ENCODE data around the gene ANO10.
"Not testable (repeated sequence)": the region's sequence is repeated elsewhere in the genome, so short reads cannot be mapped to it uniquely, and the experiment has no call there.

Gene ANO10

DNA sequence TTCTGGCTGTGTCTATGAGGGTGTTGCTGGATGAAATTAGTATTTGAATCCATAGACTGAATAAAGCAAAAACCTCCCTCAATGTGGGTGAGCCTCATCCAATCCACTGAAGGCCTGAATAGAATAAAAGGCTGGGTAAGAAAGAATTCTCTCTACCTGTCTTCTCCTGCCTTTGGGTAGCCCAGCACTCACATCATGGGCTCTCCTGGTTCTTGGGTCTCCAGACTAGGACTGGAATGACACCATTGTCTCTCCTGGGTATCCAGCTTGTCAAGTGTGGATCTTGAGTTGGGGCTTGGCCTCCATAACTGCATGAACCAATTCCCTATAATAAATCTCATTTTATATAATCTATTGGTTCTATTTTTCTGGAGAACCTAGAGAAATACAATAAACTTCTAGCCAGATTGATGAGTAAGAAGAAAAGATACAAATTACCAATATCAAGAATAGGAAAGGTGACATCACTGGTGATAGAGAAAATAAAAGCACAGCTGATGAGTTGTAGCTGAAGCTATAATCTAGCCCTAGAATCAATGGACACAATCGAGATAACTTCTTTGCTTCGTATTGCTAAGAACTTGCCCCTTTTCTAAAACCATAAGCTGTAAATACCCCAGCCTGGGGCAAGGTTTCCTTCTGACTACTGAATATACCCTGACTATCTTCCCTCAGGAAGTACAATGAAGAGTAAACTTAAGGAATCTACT lies 106.4 kb downstream of the ANO10 start:
- no peak for DNase-seq

DNA sequence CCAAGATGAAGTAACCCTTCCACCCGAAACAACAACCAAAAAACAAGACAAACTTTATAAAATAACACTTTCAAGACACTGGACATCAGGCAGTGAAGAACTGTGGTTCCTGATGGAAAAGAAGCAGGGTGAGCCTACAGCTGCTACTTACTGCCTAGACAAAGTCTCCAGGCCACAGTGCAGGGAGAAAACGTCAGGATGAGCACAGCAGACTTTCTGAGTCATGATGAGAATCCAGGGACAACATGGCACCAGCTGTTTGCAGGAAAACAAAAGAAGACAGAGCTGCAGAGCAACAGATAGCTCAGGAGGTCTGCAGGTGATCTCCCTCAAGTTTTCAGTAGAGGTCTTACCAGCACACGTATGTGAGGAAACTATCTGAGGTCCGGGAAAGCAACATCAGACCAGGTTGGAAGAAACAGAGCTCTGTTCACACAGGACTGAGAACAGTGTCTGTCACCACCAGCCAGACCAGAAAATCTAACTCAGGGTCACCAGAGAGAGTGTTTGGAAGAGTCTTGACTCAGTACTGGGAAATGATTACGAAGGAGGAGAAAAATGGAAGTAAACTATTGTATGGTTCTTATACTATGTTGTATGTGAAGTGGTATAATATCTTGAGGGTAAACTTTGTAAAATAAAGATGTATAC lies 108.9 kb downstream of the ANO10 start:
- no peak for DNase-seq

DNA sequence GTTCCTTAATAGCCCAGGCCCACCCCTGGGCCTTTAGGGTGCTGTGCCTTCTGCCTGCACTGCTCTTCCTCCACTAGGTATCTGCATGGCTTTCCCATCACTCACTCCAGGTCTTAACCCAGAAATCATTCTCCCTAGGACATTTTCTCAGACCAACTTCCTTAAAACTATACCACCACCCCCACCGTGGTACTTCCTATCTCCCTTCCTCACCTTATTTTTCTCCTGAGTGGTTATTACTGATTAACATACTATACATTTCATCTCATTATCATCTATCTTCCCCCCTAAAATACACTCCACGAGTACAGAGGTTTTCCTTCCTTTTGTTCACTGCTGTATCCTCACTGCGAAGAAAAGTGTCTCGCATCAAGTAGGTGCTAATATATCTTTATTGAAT lies 115.2 kb downstream of the ANO10 start:
- DNase-seq, result no peak

DNA sequence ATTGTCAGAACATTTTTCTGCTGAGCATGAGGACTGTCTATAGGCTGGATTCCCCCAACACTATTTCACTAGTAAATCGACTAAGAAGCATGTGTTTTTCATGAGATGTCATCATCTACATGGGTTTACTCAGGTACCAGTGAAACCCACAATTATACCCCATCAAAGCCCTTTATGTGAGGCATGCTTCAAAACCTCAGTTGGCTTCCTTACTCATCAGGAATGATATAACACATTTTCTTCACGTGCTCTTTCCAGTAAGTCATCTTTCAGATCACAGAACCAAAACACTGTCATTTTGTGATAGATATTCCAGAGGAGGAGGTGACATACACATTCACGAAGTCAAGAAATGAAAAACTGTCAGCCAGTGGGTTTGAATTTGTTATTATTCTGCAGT lies 116.5 kb downstream of the ANO10 start:
- DNase-seq, result no peak

DNA sequence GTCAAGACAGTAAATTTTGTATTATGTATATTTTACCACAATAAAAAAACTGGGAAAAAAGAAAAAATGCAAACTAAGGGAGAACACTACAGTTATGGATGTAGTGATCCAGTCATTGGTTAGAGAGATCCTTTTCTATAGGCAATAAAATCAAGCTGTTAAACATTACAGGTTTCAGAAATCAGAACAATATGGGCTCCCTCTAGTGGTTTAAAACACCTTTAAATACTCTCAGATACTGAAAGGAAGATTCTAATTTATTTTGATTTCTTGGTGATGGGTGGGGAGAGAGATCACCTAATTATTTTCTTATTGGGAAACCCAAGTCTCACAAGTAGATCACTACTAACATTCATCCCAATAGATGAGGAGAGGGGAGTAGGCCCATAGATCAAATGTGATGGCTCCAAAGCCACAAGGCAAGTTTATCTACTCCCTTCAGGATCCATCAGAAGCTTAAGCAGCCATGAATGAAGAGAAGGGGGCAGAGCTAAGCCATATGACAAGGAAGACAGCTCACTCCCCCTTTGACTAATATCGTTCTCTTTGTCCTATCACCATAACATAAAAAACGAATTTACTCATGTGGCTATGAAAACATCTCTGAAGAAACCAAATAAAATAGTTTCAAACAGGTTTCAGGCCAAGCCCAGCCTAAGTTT lies 118.6 kb downstream of the ANO10 start:
- peak in 1 of 2 donors; percentile 60 for DNase-seq

DNA sequence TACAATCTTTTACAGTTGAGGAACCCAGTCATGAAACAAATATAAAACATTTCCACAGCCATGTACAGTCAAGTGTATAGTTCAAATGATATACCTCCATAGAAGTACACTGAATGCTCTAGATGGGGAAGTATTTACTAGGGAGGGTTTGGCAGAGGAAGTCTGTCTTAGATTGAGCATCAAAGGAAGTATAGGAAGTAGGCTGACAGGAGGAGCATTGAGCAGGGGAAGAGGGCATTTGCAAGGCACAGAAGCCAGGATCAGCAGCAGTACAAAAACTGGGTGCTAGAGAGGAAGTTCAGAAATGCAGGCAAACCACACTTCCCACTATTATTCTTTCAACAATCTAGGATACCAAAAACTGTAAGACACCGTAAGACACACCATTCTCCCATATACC lies 122.6 kb downstream of the ANO10 start:
- peak in 1 of 2 donors; percentile 17 for DNase-seq

DNA sequence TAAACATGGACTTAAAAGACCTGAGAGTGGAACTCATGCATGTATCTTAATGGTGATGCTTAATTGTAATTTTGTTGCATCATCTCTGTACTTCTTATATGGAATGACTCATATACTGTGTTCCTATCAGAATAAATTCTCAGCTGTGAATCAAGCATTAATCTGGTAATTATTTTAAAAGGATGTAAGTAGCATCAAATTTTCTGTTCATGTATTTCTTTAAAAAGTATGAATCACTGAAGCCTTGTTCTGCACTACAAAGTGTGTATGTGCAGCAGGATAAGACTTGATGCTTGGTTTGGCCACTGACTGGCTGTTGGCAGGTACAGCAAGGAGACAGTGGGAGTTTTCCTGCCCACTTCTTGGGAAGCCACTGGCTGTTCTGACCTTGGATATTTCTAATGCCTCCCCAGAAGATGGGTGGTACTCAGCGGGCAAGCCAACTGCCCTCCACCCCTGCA lies 123.9 kb downstream of the ANO10 start:
- DNase-seq, result no peak

DNA sequence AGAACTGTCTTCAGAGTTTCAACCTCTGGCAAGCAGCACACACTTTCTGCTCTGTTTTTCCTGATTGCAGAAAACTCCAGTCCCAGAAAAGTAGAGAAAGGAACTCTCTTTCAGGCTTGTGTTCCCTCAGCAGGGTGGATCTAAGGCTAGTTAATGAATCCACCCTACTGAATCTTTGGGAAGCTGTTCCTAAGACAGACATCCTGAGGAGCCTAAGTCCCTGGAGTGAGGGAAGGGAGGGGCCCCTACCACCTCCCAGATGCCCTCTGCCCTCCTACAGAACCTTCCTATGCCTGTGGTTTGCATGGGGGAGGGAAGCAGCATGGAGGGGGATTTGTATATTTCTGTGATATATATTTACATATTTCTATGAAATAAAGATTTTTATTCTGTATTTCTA lies 124.4 kb downstream of the ANO10 start:
- no peak for DNase-seq

DNA sequence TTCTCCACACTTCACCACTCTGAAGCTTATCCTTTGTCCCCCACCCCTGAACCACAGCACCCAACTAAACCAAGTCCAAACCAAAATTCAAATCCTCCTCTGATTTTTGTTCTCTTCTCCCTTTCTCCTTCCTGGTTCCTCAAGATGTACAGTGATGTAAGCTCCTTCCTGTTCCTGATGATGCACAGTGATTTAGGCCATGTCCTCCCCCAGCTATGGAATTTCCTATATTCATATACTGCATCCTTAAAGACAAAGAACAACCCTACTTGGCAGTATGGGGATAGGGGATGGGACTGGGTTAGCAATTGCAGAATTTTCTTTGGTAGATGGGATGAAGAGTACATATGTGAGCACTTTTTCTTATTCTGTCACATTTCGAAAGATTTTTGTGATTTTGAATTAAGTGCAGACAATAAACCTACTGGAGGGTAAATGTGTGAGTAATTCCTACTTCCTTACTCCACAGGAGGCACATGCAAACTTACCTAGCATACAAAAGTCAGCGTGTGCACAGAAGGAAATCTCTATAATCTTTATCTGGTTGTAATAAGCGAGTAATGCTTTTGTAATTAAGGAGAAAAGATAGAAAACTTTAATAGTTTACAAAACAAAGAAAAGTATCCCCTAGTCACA lies 125.0 kb downstream of the ANO10 start:
- DNase-seq, result no peak

DNA sequence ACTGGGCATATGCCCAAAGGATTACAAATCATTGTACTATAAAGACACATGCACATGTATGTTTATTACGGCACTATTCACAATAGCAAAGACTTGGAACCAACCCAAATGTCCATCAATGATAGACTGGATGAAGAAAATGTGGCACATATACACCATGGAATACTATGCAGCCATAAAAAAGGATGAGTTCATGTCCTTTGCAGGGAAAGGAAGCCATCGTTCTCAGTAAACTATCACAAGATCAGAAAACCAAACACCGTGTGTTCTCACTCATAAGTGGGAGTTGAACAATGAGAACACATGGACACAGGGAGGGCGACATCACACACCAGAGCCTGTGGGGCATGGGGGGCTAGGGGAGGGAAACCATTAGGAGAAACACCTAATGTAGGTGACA lies 128.9 kb downstream of the ANO10 start:
- not testable (repeated sequence) for DNase-seq

DNA sequence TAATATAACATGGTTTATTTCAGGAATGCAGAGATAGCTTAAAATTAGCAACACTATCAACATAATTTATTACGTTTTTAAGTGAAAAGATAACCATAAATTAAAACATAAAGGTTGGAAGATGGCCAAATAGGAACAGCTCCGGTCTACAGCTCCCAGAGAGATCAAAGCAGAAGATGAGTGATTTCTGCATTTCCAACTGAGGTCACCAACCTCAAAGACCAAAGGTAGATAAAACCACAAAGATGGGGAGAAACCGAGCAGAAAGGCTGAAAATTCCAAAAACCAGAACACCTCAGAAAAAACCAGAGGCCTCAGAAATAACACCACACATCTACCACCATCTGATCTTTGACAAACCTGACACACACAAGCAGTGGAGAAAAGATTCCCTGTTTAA lies 130.0 kb downstream of the ANO10 start:
- DNase-seq, result not testable (repeated sequence)

DNA sequence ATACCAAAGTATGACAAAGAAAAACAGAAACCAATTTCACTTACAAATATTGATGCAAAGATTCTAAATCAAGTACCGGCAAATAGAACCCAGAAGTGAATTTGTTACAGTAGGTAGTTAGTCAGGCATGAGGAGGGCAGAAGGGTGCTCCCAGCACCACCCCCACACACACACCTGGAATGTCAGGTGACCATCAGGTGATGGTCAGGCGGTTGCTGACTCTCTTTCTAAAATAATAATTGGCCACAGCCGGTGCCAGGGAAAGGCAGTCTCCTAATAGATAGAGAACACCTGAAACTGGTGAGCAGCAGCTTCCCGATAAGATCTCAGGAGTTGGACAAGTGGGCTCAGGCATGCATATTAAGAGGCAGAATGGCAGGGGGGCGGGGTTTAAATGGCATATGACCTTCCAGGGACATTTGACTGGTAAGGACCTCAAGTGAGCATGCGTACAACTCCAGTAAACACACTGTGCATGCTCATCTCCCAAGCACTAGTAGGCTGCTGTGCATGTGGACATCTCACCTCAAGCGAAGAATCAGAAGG lies 131.1 kb downstream of the ANO10 start:
- DNase-seq, result no peak

DNA sequence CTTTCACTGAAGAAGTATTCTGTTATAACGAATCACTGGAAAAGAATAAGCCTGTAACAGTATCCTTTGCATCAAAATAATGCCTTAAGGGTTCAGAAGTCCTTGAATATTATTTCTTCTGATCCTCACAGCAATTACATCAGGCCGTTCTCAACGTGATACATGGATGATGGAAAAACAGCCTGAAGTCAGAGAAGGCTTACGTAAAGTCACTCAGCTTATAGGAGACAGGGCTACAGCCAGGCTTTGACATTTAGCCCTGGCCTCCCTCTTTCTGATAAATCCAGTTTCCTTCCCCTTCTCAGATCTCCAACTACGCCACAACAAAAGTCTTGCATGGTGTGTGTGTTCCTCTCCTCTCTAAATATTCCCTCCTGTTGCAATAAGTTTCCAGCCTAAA lies 131.9 kb downstream of the ANO10 start:
- DNase-seq, result no peak

DNA sequence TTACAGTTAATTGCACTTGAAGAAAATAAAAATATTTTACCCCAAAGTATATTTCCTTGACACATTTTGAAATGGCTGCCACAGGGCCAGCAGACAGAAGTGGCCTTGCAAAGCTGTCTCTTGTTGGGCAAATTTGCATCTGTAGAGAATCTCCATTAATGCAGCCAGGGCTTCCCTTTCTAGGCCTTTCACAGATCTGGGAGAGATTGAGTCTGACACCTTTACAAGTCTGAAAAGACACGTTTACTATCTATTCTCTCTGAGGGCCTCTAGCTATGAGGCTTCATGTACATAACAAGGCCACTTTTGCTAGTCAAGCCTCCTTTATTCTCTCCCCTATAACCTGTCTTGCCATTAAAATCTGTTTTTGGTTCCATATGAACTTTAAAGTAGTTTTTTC lies 135.9 kb downstream of the ANO10 start:
- no peak for DNase-seq

DNA sequence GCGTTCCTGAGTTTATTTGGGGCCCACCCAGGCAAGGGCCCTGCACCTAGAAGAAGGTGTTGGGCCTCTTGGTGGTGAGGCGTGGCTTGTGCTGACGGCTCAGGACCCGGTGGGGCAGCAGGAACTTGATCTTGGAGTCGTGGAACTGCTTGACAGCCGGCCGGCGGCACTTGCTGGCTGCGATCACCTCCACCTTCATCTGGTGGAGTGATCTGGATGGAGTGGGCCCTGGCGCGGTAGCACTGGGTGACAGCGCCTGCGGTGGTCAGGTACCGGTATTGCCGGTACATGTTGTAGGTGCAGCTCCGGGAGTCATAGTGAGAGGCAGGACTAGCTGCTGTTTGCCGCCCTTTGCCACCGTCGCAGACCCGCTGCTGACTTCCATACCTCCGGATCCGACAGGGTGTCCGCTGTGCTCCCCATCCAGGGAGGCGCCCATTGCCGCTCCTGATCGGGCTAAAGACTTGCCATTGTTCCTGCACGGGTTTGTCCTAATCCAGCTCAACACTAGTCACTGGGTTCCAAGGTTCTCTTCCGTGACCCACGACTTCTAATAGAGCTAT lies 136.8 kb downstream of the ANO10 start:
- no peak for DNase-seq

DNA sequence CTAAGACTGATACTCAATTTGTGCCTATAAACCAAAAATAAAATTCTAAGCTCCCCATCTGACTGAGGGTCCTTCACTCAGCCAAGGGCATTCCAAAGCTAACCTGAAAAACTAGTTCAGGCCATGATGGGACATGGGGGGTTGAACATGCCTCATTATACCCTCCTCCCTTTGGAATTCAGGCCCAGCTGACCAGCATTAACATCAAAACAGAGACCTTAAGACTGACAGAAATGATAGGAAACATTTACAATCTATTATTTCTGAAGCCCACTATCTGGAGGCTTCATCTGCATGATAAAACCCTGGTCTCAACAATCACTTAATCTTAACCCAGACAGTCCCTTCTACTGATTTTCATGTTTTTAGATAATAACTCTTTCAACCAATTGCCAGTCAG lies 140.4 kb downstream of the ANO10 start:
- no peak for DNase-seq

DNA sequence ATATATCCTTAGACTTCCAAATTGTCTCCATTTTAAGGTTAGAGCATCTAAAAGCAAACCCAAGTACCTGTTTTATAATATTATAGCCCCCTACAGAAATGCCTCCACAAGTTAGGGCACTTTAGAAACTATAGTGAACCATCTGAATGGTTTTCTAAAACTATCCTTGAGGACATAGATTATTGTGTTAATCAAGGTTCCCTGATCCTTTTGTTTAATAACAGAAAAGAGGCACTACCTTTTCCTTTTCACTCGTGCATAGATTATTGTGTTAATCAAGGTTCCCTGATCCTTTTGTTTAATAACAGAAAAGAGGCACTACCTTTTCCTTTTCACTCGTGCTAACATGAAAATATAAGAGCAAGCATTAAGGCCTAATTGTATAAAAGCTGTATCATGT lies 143.0 kb downstream of the ANO10 start:
- DNase-seq, result not testable (repeated sequence)

DNA sequence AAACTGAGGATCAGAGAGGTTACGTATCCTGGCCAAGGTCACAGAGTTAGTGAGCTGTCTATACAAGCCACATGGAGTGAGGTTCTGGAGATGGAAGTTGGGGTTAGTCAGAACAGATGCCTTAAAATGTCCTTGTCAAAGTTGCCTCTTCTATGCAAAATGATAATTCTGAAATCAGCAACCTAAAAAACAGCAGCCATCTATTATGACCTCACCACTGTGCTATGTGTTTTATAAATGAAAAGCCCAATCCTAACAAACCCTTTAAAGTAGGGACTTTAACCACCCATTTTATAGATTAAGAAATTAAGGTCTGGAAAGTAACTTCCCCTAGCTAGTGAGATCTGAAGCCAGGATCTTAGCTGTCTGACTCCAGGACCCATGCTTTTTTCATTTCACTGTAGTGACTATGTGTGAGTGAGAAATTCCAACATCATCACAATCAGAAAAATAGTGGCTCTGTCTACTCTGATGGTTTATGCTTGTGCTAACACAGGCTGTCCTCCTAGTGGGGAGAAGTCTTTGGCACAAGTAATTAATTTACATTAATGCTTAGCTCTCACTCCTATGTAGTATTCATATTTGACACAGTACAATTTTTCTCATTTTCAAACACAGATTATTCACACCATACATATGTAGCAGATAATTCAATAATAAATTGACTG lies 143.6 kb downstream of the ANO10 start:
- peak in 1 of 2 donors; percentile 34 for DNase-seq

DNA sequence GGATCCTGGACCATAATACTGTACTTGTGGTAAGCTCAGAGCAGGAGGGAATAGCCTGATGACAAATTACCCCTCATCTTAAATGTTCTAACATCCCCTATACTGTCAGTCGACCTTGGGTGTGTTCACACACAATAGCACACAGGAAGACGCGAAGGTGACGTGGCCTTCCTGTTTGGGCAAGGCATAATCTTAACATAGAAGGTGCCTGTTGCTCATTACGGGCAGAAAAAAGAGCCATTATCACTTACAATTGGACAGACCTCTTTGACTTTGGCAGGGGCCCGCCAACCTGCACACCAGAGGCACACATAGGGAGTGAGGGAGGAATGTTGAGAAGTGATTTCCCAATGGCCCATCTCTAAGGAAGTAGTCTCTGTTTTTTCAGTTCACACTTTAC lies 144.2 kb downstream of the ANO10 start:
- DNase-seq, result peak; percentile 86

DNA sequence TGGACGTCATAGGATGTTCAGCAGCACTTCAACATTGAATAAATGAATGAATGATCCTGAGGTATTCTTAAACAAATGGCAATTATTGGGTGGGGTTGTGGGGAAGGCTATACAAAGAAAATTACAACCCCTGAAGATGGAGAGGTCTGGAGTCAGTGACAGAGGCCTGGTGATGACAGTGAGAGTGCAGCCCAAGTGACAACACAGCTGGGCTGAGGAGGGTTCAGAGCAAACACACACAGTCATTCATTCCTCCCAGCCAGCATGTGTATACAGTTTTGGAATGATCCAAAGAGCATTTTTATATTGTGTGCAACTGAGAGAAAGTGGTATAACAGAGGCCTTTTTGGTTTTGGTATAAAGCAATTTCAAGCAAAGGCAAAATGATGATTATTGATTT lies 148.1 kb downstream of the ANO10 start:
- DNase-seq, result no peak

DNA sequence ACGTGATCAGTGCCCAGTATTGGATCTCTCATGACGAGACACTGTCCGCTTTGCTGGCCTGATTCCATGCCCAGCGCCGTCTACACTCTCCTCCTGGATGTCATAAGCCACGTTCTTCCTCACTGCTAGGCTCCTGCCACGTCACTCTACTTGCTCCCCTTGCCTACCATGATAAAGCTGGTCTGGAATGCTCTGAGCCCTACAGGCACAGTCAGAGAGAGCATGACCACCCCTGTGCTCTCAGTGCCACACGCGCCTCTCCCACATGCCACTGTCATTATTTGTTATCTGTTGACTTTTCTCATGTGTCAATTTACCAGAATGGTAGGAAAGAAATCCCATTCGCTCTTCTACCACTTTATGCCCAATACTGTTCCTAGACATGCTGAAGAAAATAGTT lies 148.6 kb downstream of the ANO10 start:
- DNase-seq, result no peak

DNA sequence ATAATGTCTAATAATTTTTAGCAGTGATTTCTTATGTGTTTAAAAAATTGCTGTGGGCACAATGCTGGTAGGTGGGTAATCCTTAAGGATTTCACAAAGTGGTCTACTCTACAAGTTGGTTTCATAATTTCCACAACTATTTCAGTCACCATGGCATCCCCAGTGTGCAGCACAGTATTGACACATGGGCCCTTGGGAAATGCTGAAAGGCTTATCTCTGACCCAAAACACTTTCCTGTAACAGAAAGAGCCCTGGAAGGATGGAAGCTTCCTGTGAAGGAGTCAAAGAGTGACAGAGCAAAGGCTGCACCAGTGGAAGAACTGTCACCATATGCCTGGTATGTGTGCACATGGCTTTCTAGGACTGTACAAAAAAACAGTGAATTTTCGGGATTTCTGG lies 153.7 kb downstream of the ANO10 start:
- no peak for DNase-seq

DNA sequence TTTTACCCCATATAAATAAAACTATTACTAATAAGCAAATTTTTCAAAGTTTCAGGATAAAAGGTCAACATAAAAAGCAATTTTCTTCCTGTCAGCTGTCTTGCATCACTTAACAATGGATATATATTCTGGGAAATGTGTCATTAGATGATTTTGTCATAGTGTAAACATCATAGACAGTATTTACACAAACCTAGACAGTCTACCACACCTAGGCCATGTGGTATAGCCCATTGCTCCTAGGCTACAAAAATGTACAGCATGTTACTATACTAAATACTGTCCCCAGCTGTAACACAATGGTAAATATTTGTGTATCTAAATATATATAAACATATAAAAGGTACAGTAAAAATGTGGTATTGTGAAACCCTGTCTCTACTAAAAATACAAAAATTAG lies 156.7 kb downstream of the ANO10 start:
- DNase-seq, result no peak

All from CD4-positive, alpha-beta T cell treated with Interleukin-1 beta for 1 hour (primary cell).